Gastrocnemius medialis (tissue), 4 donors: ENCODE results near the gene SOX30.

Experiments used
- POLR2A ChIP-seq, 2 donors: fragments of 450-650 bp; IDR thresholded peaks; one replicate each; pipeline ENCODE4 v1.6.1; 2017; ENCODE audit warnings: antibody characterized with exemption in 2 of 2, mild to moderate bottlenecking in 2 of 2, moderate library complexity in 2 of 2
- TF ChIP-seq, protein P1 (sequence below), 5 experiments: fragments of 450-650 bp in 3 of 5; fragments of 200-600 bp in 2 of 5; sonication (generic) in 2 of 5; IDR thresholded peaks in 4 of 5; conservative IDR thresholded peaks in 1 of 5; 1 replicate in 4 of 5; 2 replicates in 1 of 5; pipeline ENCODE4 v1.5.1; 2016 to 2019; ENCODE audit warnings: antibody characterized with exemption in 5 of 5, mild to moderate bottlenecking in 3 of 5, moderate library complexity in 3 of 5

DNA sequence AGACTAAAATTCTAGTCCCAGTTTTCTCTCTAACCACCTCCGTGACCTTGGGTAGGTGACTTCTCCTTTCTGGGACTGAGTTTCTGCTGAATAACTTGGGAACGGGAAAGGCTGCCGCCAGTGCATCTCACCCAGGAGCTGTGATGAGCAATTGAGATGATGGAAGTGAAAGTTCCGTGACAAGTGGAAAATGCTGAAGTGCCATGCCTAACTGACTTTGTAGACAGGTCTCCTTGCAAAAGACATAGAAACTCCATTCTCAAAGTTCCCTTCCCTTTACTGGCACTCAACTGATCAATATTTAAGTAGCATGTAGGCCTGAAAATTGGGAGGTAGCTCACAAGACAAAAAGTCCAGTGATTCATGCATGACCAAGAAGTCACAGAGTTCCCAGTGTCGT, 70.3 kb downstream of the SOX30 start:
- TF ChIP-seq, protein P1, sequence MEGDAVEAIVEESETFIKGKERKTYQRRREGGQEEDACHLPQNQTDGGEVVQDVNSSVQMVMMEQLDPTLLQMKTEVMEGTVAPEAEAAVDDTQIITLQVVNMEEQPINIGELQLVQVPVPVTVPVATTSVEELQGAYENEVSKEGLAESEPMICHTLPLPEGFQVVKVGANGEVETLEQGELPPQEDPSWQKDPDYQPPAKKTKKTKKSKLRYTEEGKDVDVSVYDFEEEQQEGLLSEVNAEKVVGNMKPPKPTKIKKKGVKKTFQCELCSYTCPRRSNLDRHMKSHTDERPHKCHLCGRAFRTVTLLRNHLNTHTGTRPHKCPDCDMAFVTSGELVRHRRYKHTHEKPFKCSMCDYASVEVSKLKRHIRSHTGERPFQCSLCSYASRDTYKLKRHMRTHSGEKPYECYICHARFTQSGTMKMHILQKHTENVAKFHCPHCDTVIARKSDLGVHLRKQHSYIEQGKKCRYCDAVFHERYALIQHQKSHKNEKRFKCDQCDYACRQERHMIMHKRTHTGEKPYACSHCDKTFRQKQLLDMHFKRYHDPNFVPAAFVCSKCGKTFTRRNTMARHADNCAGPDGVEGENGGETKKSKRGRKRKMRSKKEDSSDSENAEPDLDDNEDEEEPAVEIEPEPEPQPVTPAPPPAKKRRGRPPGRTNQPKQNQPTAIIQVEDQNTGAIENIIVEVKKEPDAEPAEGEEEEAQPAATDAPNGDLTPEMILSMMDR (IDR thresholded peaks at IDR 0.05 in 4 of 5, conservative IDR thresholded peaks at IDR 0.05 in 1 of 5): no peak
- TF ChIP-seq POLR2A (IDR thresholded peaks at IDR 0.05): no peak
